GM19452 (cell line): Measurements from ENCODE around the gene ZGRF1.
"Not testable (repeated sequence)": the region's sequence is repeated elsewhere in the genome, so short reads cannot be mapped to it uniquely, and the experiment has no call there.

Experiments used
- ATAC-seq: cut with Tn5 transposase; IDR thresholded peaks from one replicate; pipeline ENCODE4 v1.9.1; 2021; ENCODE audit not compliant: unreplicated experiment

The ZGRF1 gene

GRCh38 chr4:112516471-112517066 is 120.1 kb downstream of the ZGRF1 start:
- ATAC-seq: peak; percentile 32

- no peak for ATAC-seq
Observed at GRCh38 chr4:112516066-112516470, 120.6 kb downstream of the ZGRF1 start, which contains the start of gene NEUROG2. Gene NEUROG2 (minus strand): TSS chr4:112516180. CDS start chr4:112515475, 705 bp downstream.

- ATAC-seq: peak; percentile 42
Observed at GRCh38 chr4:112515198-112516065, 121.3 kb downstream of the ZGRF1 start.

GRCh38 chr4:112514647-112515197 is 122.0 kb downstream of the ZGRF1 start:
- ATAC-seq: peak; percentile 2

- no peak for ATAC-seq
Observed at GRCh38 chr4:112513971-112514646, 122.6 kb downstream of the ZGRF1 start.

- no peak for ATAC-seq
Observed at GRCh38 chr4:112511803-112512118, 124.9 kb downstream of the ZGRF1 start.

GRCh38 chr4:112511093-112511802 is 125.5 kb downstream of the ZGRF1 start:
- ATAC-seq: no peak

- no peak for ATAC-seq
Observed at GRCh38 chr4:112510291-112511092, 126.2 kb downstream of the ZGRF1 start.

GRCh38 chr4:112509243-112510141 is 127.2 kb downstream of the ZGRF1 start:
- no peak for ATAC-seq

- ATAC-seq: no peak
Observed at GRCh38 chr4:112508356-112508755, 128.4 kb downstream of the ZGRF1 start.

- no peak for ATAC-seq
Observed at GRCh38 chr4:112504807-112505206, 131.9 kb downstream of the ZGRF1 start.

- no peak for ATAC-seq
Observed at GRCh38 chr4:112502871-112503270, 133.8 kb downstream of the ZGRF1 start.

GRCh38 chr4:112492321-112492720 is 144.4 kb downstream of the ZGRF1 start:
- ATAC-seq: no peak

- not testable (repeated sequence) for ATAC-seq
Observed at GRCh38 chr4:112490808-112491207, 145.9 kb downstream of the ZGRF1 start.
